Spleen (tissue), 7 donors: ENCODE measurements around the gene RACGAP1.

Experiments
- POLR2A ChIP-seq, 3 donors: fragments of 450-650 bp; IDR thresholded peaks; one replicate each; pipeline ENCODE4 v1.5.1; 2017; ENCODE audit warnings: antibody characterized with exemption in 3 of 3, mild to moderate bottlenecking in 1 of 3
- TF ChIP-seq, protein P1 (sequence below), 11 experiments: fragments of 200-600 bp in 7 of 11; fragments of 450-650 bp in 4 of 11; sonication (generic) in 4 of 11; IDR thresholded peaks in 8 of 11; conservative IDR thresholded peaks in 3 of 11; 1 replicate in 7 of 11; 2 replicates in 4 of 11; pipeline versions ENCODE4 v1.4.0 to v1.8.0; 2016 to 2021; ENCODE audit warnings: antibody characterized with exemption in 11 of 11, inconsistent platforms in 4 of 11, mild to moderate bottlenecking in 1 of 11
- donor health status: DM: no; HTN: no; CAD: no; lungs with moderate emphysema.
- donor health status: DM: no; HTN: no; CAD: no.
- donor health status: DM: no; HTN: no; CAD: no.

DNA sequence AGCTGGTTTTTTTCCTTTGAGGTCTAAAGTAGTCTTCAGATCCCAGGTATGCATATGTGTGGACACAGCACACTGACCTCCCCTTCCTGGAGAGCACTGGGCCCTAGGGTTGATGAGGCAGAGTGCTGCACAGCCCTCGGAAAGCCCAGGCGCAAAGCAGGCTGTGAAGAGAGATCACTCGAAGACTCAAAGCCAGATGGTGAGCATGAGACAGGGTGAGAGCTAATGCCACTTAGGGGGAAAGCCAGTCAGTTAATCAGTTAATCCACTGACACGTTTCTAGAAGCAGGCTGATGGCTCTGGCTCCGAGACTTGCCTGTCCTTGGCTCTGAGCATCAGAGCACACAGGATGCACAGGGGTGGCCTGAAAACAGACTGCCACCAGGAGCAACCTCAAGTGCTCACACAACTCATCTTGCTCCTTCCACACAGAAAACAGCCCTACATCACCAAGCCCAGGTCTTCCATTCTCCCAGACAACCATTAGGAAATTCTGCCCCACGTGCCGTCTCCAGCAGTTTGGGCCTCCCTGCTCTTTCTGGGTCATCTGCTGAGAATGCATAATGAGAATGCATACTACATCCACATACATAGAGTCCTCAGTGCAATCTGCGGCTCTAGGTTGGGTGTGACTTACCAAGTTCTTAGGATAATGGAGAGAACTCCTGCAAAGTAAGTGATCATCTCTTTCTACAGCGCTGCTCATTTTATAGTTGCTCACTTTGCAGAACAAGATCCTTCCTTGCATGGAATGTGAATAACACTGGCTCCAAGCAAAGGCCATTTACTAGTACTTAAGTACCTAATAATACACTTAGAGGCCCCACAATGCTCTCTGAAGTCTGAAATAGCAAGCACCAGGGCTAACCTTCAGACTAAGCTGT is 40.6 kb downstream of the RACGAP1 start:
- TF ChIP-seq POLR2A (IDR thresholded peaks at IDR 0.05), result no peak
- TF ChIP-seq, protein P1, sequence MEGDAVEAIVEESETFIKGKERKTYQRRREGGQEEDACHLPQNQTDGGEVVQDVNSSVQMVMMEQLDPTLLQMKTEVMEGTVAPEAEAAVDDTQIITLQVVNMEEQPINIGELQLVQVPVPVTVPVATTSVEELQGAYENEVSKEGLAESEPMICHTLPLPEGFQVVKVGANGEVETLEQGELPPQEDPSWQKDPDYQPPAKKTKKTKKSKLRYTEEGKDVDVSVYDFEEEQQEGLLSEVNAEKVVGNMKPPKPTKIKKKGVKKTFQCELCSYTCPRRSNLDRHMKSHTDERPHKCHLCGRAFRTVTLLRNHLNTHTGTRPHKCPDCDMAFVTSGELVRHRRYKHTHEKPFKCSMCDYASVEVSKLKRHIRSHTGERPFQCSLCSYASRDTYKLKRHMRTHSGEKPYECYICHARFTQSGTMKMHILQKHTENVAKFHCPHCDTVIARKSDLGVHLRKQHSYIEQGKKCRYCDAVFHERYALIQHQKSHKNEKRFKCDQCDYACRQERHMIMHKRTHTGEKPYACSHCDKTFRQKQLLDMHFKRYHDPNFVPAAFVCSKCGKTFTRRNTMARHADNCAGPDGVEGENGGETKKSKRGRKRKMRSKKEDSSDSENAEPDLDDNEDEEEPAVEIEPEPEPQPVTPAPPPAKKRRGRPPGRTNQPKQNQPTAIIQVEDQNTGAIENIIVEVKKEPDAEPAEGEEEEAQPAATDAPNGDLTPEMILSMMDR (IDR thresholded peaks at IDR 0.05 in 8 of 11, conservative IDR thresholded peaks at IDR 0.05 in 3 of 11), result no peak
